Hepatocyte (in vitro differentiated cells): ENCODE measurements around the gene SELENOM. TPM values are rescaled to one million over a fixed set of nuclear protein-coding genes. Genes with fewer than 3 reads are reported as not detected.

Experiments
- DNase-seq: peaks from one replicate; pipeline ENCODE4 v3.0.0-alpha.2; 2016; ENCODE audit warnings: low spot score
- H2AFZ ChIP-seq: fragments of 200-600 bp; sonication (generic); 2 replicates; pipeline ENCODE4 v1.6.0; 2016; ENCODE audit warnings: antibody characterized with exemption, mild to moderate bottlenecking
- H3K27ac ChIP-seq: fragments of 200-600 bp; sonication (generic); 2 replicates; pipeline ENCODE4 v1.5.1; 2016; ENCODE audit warnings: mild to moderate bottlenecking
- H3K27me3 ChIP-seq: fragments of 200-600 bp; sonication (generic); 2 replicates; pipeline ENCODE4 v1.6.1; 2016
- H3K36me3 ChIP-seq: fragments of 200-600 bp; sonication (generic); replicated peaks from 2 replicates; pipeline ENCODE4 v1.5.1; 2016; ENCODE audit warnings: low read depth; ENCODE audit not compliant: insufficient read depth
- H3K4me1 ChIP-seq: fragments of 200-600 bp; sonication (generic); 2 replicates; pipeline ENCODE4 v1.5.1; 2016; ENCODE audit warnings: mild to moderate bottlenecking, moderate library complexity; ENCODE audit not compliant: insufficient read depth
- H3K4me2 ChIP-seq: fragments of 200-600 bp; sonication (generic); 2 replicates; pipeline ENCODE4 v1.6.0; 2016
- H3K4me3 ChIP-seq: fragments of 200-600 bp; sonication (generic); 2 replicates; pipeline ENCODE4 v1.5.1; 2016; ENCODE audit warnings: mild to moderate bottlenecking
- H3K79me2 ChIP-seq: fragments of 200-600 bp; sonication (generic); 2 replicates; pipeline ENCODE4 v1.6.0; 2017; ENCODE audit warnings: mild to moderate bottlenecking
- H3K9me2 ChIP-seq: fragments of 200-600 bp; sonication (generic); replicated peaks from 2 replicates; pipeline ENCODE4 v1.6.0; 2017; ENCODE audit warnings: mild to moderate bottlenecking; ENCODE audit not compliant: insufficient read depth
- H3K9me3 ChIP-seq: fragments of 200-600 bp; sonication (generic); 2 replicates; pipeline ENCODE4 v1.5.1; 2016; ENCODE audit warnings: low read depth, mild to moderate bottlenecking
- H4K20me1 ChIP-seq: fragments of 200-600 bp; sonication (generic); 2 replicates; pipeline ENCODE4 v1.6.0; 2016; ENCODE audit warnings: mild to moderate bottlenecking; ENCODE audit not compliant: insufficient read depth, poor library complexity, severe bottlenecking
- CTCF ChIP-seq: fragments of 200-600 bp; sonication (generic); IDR thresholded peaks from 2 replicates; pipeline ENCODE4 v1.5.1; 2016; ENCODE audit warnings: antibody characterized with exemption, mild to moderate bottlenecking; ENCODE audit not compliant: poor library complexity
- EZH2 ChIP-seq: fragments of 200-600 bp; sonication (generic); IDR thresholded peaks from 2 replicates; pipeline ENCODE4 v1.6.1; 2016; ENCODE audit warnings: antibody characterized with exemption, mild to moderate bottlenecking, borderline replicate concordance
- EZH2phosphoT487 ChIP-seq: fragments of 200-600 bp; sonication (generic); IDR thresholded peaks from one replicate; pipeline ENCODE4 v1.6.1; 2018; ENCODE audit warnings: antibody characterized with exemption, mild to moderate bottlenecking, low read depth, moderate library complexity; ENCODE audit not compliant: unreplicated experiment, severe bottlenecking
- whole genome bisulfite sequencing: methylation state at CpG from one replicate; pipeline ENCODE4 v1.1.6; 2016; ENCODE audit warnings: low lambda C conversion rate; ENCODE audit errors: missing lambda C conversion rate; 5-methylcytosine and 5-hydroxymethylcytosine counted together
- polyA plus RNA-seq: library from polyadenylated mRNA; unstranded; fragments of >200 nt; fragmentation: Nextera tagmentation; extraction: Ambion mirVana; gene quantifications from 2 replicates; pipeline ENCODE4 v1.2.1, GENCODE V29; 2016
- total RNA-seq: library from RNA; depleted of rRNA; stranded (reverse); fragments of >200 nt; gene quantifications from 2 replicates; pipeline ENCODE4 v1.2.3, GENCODE V29; 2014

Gene SELENOM
- total and polyA plus RNA-seq, 2 experiments from 2014 or later = 130 to 240 TPM

- Histone ChIP-seq H3K4me1 (no peaks in the 10 kb centered on the region), H3K27me3 (peaks cover 14% of the 10 kb centered on the region), H3K4me3 (no peak overlapping the region), H4K20me1 (no peaks in the 10 kb centered on the region), H3K27ac (no peak overlapping the region), H3K9me3 (peaks cover 4% of the 10 kb centered on the region), H3K36me3 (no peaks in the 10 kb centered on the region), H3K9me2 (no peaks in the 10 kb centered on the region), H3K79me2 (no peaks in the 10 kb centered on the region), H2AFZ (no peak overlapping the region), H3K4me2 (no peak overlapping the region)
- no peak for DNase-seq
- WGBS = 71% methylated on average over 4 of the region's 4 CpGs
- no peak for TF ChIP-seq EZH2
- TF ChIP-seq EZH2phosphoT487 = no peak
- TF ChIP-seq CTCF = no peak
Measured at GRCh38 chr22:31142285-31142684, 34.9 kb upstream of the SELENOM start.

GRCh38 chr22:31141551-31141950 lies 34.2 kb upstream of the SELENOM start:
- Histone ChIP-seq H3K27me3 (peaks cover 14% of the 10 kb centered on the region), H3K9me3 (no peaks in the 10 kb centered on the region), H3K9me2 (no peaks in the 10 kb centered on the region), H3K36me3 (no peaks in the 10 kb centered on the region), H3K4me2 (no peak overlapping the region), H3K27ac (no peak overlapping the region), H3K4me3 (no peak overlapping the region), H3K4me1 (no peaks in the 10 kb centered on the region), H2AFZ (no peak overlapping the region), H4K20me1 (no peaks in the 10 kb centered on the region), H3K79me2 (no peaks in the 10 kb centered on the region)
- DNase-seq = no peak
- 100% methylated on average over 2 of the region's 2 CpGs for WGBS
- no peak for TF ChIP-seq EZH2
- no peak for TF ChIP-seq CTCF
- no peak for TF ChIP-seq EZH2phosphoT487

GRCh38 chr22:31140746-31141145 lies 33.4 kb upstream of the SELENOM start:
- no peaks in the 10 kb centered on the region for H4K20me1 ChIP-seq
- WGBS = 91% methylated on average over 5 of the region's 5 CpGs
- peaks cover 14% of the 10 kb centered on the region for H3K27me3 ChIP-seq
- H3K4me2 ChIP-seq = no peak overlapping the region
- H3K9me2 ChIP-seq = no peaks in the 10 kb centered on the region
- H3K9me3 ChIP-seq = no peaks in the 10 kb centered on the region
- H3K4me3 ChIP-seq = no peak overlapping the region
- no peak overlapping the region for H2AFZ ChIP-seq
- no peak for DNase-seq
- no peak for TF ChIP-seq CTCF
- no peak for TF ChIP-seq EZH2
- TF ChIP-seq EZH2phosphoT487 = no peak
- no peaks in the 10 kb centered on the region for H3K36me3 ChIP-seq
- H3K27ac ChIP-seq = no peak overlapping the region
- H3K4me1 ChIP-seq = no peaks in the 10 kb centered on the region
- H3K79me2 ChIP-seq = no peaks in the 10 kb centered on the region
